Frontal cortex (tissue), 4 donors: Measurements from ENCODE around the gene ZFHX3. TPM values are rescaled to one million over a fixed set of nuclear protein-coding genes. Genes with fewer than 3 reads are reported as not detected.
A peak's percentile ranks its signal among the peaks of the same experiment; 100 is the strongest.
"Not testable (repeated sequence)": the region's sequence is repeated elsewhere in the genome, so short reads cannot be mapped to it uniquely, and the experiment has no call there.

ENCODE experiments used
- DNase-seq, 2 donors: peaks; one replicate each; pipeline ENCODE4 v3.0.0; 2012; ENCODE audit warnings: low spot score in 2 of 2
- FAIRE-seq: peaks from 2 replicates; lab custom pipeline; 2012; peaks lifted over from hg19 to GRCh38; lab: Jason Lieb, UNC
- total RNA-seq: library from RNA; depleted of rRNA; stranded (reverse); fragments of >200 nt; gene quantifications from one replicate; pipeline ENCODE4 v1.2.3, GENCODE V29; 2014
- donor health status: control.
- donor health status: control.
- donor health status: control.

The ZFHX3 gene
- total RNA-seq, 1 donor from 2014 or later: 4.9 TPM

DNA sequence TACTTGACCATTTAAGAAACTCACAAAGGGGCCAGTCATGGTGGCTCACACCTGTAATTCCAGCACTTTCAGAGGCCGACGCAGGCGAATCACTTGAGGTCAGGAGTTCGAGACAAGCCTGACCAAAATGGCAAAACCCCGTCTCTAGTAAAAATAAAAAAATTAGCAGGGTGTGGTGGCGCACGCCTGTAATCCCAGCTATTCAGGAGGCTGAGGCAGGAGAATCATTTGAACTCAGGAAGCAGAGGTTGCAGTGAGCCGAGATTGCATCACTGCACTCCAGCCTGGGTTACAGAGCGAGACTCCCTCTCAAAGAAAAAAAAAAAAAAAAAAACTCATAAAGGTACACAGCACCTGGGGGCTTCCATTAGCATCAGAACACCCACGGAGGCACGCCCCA is 38.2 kb downstream of the ZFHX3 start:
- not testable (repeated sequence) for DNase-seq, FAIRE-seq

DNA sequence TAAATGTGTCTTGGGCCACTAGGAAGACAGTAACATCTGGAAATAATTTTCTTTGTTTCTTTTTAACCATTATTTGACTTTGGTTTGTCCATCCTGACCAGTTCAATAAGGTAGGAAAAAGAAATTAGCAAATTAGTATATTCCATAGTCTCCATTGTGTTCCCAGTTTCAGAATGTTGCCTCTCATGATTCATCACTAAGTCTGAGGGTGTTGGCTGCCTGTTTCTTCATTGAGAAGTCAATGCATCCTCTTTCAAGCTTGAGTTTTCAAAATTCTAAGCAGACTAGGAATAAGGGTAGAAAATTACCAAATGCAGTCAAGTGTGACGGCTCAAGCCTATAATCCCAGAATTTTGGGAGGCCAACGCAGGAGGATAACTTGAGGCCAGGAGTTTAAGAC is 41.9 kb downstream of the ZFHX3 start:
- FAIRE-seq (no peak), DNase-seq (no peak)

DNA sequence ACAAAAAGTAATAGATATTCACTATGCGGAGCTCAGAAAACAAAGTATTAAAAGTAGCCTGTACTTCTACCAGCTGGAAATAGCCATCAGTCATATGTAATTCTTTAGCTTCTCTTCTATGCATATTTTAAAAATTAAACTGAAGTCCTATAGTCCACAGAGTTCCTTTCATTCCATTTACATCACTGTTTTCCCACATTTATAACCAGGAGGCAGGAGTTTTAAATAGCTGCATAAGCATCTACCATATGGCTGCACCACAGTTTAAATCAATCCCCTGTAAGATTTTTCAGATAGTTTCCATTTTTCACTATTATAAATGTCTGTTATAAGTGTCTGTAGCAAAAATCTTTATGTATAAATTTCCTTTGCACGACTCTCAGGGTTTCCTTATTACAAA is 45.1 kb downstream of the ZFHX3 start:
- no peak for FAIRE-seq

DNA sequence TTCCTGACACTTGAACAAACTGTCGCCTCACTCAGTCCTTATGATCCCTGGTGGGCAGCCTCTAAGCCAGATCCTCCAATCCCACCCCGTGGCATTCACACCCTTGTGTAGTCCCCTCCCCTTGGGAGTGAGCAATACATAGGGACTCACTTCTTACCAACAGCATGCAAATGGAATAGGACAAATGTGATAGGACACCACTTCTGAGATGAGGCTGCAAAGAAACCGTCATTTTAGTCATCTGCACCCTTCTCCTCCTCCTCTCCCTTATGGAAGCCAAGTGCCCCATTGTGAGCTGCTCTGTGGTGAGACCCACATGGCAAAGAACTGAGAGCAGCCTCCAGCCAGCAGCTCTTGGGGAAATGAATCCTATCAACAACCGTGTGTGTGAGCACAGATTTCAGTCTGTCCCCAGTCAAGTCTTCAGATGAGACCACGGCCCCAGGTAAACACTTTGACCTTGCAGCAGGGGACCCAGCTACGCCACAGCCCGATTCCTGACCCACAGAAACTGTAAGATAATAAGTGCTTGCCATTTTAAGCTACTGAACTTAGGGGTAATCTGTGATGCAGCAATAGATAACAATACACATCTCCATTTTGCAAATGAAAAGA is 46.9 kb downstream of the ZFHX3 start:
- DNase-seq (no peak), FAIRE-seq (no peak)

More for the DNA sequence above, 45.1 kb downstream of the ZFHX3 start:
- no peak for DNase-seq

DNA sequence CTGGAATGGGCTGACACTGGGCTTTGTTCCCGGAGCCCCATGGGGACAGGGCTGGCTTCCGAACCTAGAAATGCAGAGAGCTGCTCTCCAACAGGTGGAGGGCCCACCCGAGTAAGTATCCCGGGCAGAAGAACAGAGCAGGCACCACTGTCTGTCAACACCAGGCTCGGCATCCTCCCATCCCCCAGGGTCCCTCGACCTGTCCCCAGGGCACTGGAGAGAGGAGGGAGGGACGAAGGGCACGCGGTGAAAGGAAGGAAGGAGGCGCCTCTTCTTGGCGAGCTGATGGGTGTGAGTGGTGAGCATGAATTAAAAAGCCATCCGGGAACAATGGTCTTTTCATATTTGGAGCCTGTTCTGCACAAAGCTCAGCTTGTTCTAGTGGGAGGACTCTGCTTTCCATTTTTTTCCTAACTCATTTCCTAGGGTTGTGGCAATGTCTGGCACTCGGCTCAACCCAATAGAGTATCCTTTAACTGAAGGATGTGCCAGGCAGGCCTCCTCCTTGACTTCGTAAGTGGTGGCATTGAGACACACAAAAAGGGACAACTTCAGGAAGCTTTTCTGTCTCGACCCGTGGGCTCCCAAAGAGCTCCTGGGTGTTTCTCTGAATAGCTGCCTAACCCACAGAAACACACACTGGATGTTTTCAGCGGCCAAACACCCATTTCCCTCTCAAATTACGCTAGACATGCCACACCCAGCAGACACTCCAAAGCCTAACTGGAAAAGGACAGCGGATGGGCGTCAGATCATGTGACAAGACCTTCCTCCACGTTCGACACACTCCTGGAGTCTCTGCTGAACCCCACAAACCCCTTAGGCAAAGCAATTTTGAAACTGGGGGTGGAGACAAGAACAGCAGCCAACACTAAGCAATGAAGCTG is 47.7 kb downstream of the ZFHX3 start:
- peak; percentile 46 to 49 for DNase-seq
- FAIRE-seq: no peak

DNA sequence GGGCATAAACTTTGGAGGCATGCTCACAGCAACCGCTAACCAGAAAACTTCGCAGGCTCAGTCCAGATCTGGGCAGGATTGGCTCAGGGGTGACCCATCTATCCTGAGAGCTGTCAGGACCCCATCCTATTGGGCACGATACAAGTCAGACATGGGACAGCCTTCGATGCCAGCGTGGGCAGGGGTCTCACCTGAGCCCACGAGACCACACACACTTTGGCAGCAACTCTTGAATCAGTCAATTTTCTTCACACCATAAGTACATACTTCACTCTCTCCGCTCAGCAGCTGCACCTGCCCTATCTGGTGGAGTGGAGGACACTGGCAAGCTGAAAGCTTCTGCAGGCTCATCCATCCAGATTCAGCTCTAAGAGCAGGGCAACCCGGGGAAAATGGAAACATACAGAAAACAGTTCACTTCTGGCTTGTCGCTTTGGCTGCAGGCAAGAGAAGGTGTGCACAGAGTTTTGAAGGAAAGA is 48.3 kb downstream of the ZFHX3 start:
- no peak for DNase-seq
- FAIRE-seq: no peak

DNA sequence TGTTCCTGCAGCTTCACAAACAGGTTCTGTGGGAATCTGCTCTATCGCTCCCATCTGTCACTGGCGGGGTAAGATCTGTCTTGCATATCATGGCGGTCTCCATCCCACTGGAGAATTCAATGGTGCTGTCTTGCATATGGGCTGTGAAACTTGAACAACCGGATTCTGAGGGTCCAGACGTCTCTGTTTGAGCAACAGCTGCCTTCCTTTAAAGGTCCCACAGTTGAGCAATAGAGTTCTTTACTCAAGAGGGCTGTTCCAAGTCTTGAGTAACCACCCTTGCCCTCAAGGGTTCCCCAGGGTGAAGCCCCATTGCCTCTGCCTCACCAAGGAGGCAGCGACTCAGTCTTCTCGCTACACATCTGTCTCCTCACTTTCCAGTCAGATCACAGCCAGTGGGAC is 50.8 kb downstream of the ZFHX3 start:
- DNase-seq (no peak), FAIRE-seq (no peak)

DNA sequence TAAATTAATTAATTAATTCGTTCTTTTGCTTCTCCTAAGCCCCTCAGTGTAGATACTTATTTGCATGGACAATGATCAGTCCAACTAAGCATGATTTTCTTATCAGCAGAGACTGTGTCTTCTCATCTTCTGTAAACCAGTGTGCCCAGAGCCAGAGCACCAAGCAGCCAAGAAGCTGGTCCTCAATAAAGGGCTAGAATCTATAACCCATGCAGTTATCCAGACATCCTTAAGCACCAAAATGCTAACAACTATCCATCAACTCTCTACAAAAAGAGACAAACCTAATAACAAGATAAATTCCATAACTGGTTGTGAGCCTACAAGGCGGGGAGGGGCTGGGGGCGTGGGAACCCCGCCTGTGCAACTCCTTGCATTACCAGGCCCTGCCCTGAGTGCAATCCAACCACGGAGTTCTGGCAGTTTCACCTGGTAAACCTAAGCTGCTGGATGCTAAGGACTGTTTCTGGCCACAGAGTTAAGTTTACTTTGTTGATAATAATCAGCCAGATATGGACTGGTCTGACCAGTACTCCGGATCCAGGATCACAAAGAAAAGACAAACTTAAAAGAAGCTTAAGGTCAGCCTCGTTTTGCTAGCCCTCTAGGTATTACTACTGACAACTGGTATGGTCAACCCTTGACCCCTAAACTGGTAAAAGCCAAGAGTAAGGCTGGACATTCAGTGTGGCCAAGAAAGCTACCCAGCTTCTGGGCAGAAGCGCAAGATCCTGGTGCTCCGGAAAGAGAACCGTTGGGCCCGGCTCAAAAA is 51.5 kb downstream of the ZFHX3 start:
- FAIRE-seq (no peak), DNase-seq (no peak)

DNA sequence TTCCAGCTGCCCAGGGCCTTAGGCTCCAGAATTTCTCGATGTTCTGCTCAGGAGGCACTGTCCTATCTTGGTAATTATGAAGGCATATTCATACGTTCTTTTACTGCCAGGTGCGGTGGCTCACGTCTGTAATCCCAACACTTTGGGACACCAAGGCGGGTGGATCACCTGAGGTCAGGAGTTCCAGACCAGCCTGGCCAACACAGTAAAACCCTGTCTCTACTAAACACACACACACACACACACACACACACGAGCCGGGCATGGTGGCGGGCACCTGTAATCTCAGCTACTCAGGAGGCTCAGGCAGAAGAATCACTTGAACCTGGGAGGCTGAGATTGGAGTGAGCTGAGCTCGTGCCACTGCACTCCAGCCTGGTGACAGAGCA is 52.1 kb downstream of the ZFHX3 start:
- not testable (repeated sequence) for DNase-seq, FAIRE-seq

DNA sequence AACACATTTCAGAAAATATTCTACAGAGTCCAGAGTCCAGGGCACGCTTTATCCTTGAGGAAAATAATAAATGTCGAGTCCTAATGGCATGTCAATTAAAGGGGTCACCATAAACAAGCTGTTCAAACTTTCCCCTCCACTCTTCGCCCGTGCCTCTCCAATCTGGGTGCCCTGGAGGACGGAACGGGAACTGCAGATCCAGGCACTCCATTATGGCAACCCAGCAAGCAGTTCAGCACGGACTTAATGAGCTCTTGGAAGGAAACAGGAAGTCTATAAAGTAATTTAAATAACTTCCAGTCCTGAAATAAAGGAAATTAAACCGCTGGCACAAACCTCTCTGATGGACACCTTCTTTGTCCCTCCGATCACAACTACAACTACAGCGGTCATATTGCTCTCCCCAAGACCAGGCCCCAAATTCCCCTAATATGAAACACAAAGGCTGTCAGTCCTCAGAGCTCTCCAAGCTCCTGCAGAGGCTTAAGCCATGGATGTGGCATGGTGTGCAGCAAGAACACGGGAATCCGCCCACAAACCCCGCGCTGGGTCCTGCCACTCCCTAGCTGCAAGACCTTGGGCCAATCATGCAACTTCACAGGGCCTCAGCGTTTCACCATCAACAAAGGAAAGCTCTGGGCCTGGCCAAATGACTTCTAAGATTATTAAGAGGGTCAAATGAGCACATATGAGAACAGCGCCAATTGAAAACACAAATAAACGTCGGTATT is 52.6 kb downstream of the ZFHX3 start:
- FAIRE-seq: no peak
- no peak for DNase-seq

DNA sequence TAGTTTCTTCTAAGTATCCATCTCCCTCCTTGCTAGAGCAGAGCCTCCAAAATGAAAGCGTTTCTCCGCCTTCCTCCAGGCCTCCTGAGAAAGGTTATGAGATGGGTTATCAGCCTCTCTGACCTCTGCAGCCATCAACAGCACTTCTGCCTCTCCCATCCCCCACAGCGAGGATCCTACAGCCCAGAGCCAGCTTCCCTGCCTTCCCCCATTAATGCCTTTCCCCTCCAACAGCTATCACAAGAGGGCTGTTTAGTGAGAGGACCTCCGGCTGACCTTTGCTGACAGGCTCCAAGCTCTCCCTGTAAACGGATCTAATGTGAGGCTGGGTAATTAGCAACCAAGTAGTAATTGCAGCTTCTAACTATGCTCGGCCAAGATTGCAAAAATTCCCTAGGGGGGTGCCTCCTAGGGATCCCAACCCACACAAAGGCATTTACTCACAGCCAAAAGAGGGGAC is 55.8 kb downstream of the ZFHX3 start:
- FAIRE-seq (no peak), DNase-seq (no peak)

DNA sequence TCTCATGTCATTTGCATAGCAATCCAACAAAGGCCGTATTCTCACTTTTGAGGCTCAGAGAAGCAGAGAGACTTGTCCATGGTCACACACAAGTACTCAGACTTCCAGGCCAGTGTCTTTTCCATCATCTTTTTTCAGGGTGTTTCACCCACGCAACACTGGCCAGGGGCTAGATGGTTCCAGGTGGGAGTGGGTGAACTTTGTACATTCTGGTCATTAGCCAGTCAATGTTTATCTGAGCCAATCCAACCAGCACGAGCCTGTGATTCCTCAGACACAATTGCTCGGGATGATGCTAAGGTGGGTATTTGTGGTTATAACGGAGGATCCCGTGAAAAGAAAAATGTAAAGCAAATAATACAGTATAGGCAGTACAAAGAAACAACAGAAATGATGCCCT is 56.3 kb downstream of the ZFHX3 start:
- DNase-seq (no peak), FAIRE-seq (no peak)

DNA sequence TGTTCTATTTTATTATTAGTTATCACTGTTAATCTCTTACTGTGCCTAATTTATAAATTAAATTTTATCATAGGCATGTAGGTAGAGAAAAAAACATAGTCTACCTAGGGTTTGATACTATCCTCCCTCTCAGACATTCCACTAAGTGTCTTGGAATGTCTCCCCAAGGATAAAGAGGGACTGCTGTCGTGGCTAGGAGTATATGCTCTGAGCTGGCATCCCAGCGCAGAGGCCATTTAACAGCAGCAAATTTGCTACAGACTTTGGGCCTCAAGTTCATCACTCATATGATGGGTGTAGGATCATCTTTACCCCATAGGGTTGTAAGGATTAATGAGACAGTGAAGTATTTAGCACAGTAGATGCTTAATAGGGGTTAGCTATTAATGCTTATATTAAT is 56.7 kb downstream of the ZFHX3 start:
- FAIRE-seq (no peak), DNase-seq (no peak)

DNA sequence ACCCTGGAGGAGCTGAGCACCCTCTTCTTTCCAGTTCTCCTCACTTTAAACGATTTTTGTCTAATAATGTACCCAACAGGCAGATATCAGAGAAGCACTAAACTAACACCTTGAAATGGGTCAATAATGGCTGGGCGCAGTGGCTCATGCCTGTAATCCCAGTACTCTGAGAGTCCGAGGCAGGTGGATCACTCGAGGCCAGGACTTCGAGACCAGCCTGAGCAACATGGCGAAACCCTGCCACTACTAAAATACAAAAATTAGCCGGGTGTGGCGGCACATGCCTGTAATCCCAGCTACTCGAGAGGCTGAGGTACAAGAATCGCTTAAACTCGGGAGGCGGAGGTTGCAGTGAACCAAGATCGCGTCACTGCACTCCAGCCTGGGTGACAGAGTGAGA is 57.4 kb downstream of the ZFHX3 start:
- no peak for FAIRE-seq
- no peak for DNase-seq

DNA sequence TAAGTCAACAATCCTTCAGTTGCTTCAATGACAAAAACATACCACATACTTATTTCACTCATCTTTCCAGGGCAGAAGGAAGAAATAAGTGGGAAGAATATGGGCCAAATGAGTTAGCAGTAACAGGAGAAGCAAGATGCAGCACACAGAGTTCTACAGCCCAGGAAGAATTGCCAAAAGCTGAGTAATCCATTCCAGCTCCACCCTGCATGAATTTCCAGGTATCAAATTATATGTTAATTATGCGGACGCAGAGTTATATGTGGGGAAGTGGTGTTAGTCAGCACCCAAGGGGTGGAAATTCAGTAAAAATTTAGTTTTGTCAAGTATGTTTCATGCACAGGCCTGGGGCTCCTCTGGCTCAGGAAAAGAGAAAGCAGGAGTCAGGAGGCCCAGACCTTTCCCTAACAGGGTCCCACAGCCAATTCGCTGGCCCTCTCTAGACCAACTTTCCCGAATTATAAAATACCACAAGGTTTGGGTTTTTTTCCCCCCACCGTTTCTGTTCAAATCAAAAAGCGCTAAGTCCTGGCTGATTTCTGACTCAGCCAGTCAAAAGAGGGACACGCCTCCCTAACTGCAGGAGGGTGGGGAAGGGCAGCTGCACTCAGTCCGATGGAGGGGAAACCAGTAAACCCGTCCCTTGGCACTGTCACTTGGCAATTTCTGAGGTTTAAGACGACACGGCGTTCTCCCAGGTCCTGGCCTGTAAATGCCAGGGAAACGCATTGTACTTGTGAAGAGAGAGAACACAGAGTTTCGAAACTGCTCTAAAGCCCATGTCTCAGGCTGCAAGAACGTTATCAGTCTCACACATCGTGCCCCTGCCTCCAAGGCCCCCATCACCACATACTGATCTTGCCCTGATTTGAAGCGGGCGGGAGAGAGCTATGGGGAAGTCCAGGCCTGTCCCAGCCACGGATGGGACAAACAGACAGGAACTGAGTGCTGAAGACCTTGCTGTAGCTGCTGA is 58.1 kb downstream of the ZFHX3 start:
- DNase-seq (peak in 1 of 2 donors; percentile 40), FAIRE-seq (no peak)

DNA sequence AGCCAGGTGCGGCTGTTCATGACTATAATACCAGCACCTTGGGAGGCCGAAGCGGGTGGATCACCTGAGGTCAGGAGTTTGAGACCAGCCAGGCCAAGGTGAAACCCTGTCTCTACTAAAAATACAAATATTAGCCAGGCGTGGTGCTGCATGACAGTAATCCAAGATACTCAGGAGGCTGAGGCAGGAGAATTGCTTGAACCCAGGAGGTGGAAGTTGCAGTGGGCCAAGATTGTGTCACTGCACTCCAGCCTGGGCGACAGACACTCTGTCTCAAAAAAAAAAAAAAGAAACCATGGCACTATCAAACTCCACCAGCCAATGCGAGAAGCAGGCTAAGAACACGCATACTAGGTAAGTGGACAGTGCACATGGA is 58.7 kb downstream of the ZFHX3 start:
- not testable (repeated sequence) for FAIRE-seq, DNase-seq

DNA sequence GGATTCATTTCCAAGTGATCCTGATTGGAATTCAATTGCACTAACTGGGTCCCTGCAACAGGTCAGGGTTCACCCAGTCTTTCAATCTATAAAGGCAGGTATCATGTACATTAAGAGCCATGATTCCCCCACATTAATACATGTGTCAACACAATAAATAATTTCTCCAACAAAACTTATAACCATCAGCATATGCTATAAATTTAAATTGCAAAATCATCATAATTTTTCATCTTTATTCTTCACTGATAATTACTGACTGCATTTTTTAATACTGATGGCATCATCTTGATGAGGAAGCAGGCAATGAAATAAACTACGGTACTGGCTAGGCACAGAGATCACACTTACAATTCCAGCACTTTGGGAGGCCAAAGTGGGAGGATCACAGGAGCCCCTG is 59.4 kb downstream of the ZFHX3 start:
- FAIRE-seq (no peak), DNase-seq (no peak)

DNA sequence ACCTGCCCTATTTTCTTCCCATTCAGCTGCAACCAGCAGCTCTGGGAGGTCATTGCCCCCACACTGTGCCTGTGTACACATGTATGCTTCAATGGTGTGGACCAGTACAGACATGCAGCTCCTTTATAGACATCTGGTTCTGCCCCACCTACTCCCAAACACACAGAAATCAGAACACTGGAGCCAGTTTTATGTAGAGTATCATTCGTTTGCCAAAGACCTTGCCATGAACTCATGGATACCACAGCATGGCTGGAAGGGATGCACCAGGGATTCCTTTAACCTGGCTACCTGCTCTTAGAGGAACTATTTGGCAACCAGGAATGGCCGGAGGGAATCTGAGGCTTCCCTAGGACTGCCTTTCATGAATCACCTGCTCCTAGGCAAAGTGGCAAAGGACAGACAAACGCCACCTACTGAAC is 60.4 kb downstream of the ZFHX3 start:
- no peak for DNase-seq
- no peak for FAIRE-seq

DNA sequence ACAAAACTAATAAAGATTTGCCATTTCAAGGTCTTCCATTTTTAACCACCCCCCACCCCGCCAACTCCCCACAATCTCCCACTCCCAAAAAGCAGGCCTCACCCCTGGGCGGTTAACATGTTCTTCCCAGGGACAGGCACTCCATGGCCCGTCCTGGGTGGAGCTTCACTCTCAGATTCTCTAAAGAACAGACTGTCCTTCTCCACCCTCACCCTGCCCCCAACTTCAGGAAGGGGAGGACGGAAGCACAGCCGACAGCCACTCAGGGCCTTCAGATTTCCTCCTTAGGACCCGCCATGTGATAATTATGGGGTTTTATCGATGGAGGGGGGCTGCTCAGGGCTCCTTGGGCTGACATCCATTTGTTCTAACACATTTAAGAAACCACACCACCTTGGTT is 61.9 kb downstream of the ZFHX3 start:
- no peak for DNase-seq
- no peak for FAIRE-seq
